ENCODE results near the gene RELN. TPM values are rescaled to one million over a fixed set of nuclear protein-coding genes. Genes with fewer than 3 reads are reported as not detected.

The RELN gene
- total and polyA plus RNA-seq, 2 donors (not counting 1 experiment from before 2014, with no cell fraction given) = 0.33 to 31.8 TPM

GRCh38 chr7:103597606-103598005 lies 391.9 kb downstream of the RELN start:
- Histone ChIP-seq H3K9me3 (ENCODE audit: control insufficient read depth, insufficient read depth, low read depth, low read length) (no peaks in the 10 kb centered on the region), H3K27ac (ENCODE audit: insufficient read depth, low read length) (no peak overlapping the region), H3K4me2 (ENCODE audit: extremely low read depth, insufficient read depth, low read length) (no peak overlapping the region), H3K4me1 (ENCODE audit: control insufficient read depth, extremely low read depth, insufficient read depth, low read length) (peaks cover 2% of the 10 kb centered on the region), H3K9ac (ENCODE audit: insufficient read depth, low read length) (no peak overlapping the region), H2AFZ (ENCODE audit: low read length) (no peak overlapping the region), H3K27me3 (ENCODE audit: control insufficient read depth, insufficient read depth, low read length) (no peaks in the 10 kb centered on the region), H3K79me2 (ENCODE audit: control insufficient read depth, insufficient read depth, low read length) (no peaks in the 10 kb centered on the region), H4K20me1 (ENCODE audit: control insufficient read depth, extremely low read depth, insufficient read depth, low read length) (no peaks in the 10 kb centered on the region), H3K4me3 (replicated peaks in 1 of 4; ENCODE audit: control extremely low read depth in 1 of 4, insufficient read depth in 1 of 4, low read depth in 3 of 4, low read length in 4 of 4) (no peak overlapping the region), H3K36me3 (ENCODE audit: control insufficient read depth, insufficient read depth, low read length) (no peaks in the 10 kb centered on the region)
- no peak for DNase-seq (ENCODE audit: low read depth in 2 of 2)
- TF ChIP-seq CTCF (conservative IDR thresholded peaks at IDR 0.05 in 1 of 2, IDR thresholded peaks at IDR 0.05 in 1 of 2; ENCODE audit: low read depth in 1 of 2, low read length in 2 of 2) (no peak), EZH2 (IDR thresholded peaks at IDR 0.05; ENCODE audit: low read length, missing control alignments) (no peak)

GRCh38 chr7:103594186-103594585 lies 395.3 kb downstream of the RELN start:
- no peak overlapping the region for H2AFZ ChIP-seq (ENCODE audit: low read length)
- no peaks in the 10 kb centered on the region for H3K36me3 ChIP-seq (ENCODE audit: control insufficient read depth, insufficient read depth, low read length)
- peaks cover 2% of the 10 kb centered on the region for H3K4me1 ChIP-seq (ENCODE audit: control insufficient read depth, extremely low read depth, insufficient read depth, low read length)
- TF ChIP-seq EZH2 (IDR thresholded peaks at IDR 0.05; ENCODE audit: low read length, missing control alignments) = no peak
- no peak for TF ChIP-seq CTCF (conservative IDR thresholded peaks at IDR 0.05 in 1 of 2, IDR thresholded peaks at IDR 0.05 in 1 of 2; ENCODE audit: low read depth in 1 of 2, low read length in 2 of 2)
- H3K9me3 ChIP-seq (ENCODE audit: control insufficient read depth, insufficient read depth, low read depth, low read length) = no peaks in the 10 kb centered on the region
- H3K4me3 ChIP-seq (replicated peaks in 1 of 4; ENCODE audit: control extremely low read depth in 1 of 4, insufficient read depth in 1 of 4, low read depth in 3 of 4, low read length in 4 of 4) = no peak overlapping the region
- peak in 1 of 2 donors; percentile 11 for DNase-seq (ENCODE audit: low read depth in 2 of 2)
- H3K27me3 ChIP-seq (ENCODE audit: control insufficient read depth, insufficient read depth, low read length) = no peaks in the 10 kb centered on the region
- peak overlapping the region; percentile 25 for H3K4me2 ChIP-seq (ENCODE audit: extremely low read depth, insufficient read depth, low read length)
- no peaks in the 10 kb centered on the region for H4K20me1 ChIP-seq (ENCODE audit: control insufficient read depth, extremely low read depth, insufficient read depth, low read length)
- no peak overlapping the region for H3K27ac ChIP-seq (ENCODE audit: insufficient read depth, low read length)
- no peaks in the 10 kb centered on the region for H3K79me2 ChIP-seq (ENCODE audit: control insufficient read depth, insufficient read depth, low read length)
- no peak overlapping the region for H3K9ac ChIP-seq (ENCODE audit: insufficient read depth, low read length)

- Histone ChIP-seq H2AFZ (ENCODE audit: low read length) (no peak overlapping the region), H3K9me3 (ENCODE audit: control insufficient read depth, insufficient read depth, low read depth, low read length) (no peaks in the 10 kb centered on the region), H4K20me1 (ENCODE audit: control insufficient read depth, extremely low read depth, insufficient read depth, low read length) (no peaks in the 10 kb centered on the region), H3K79me2 (ENCODE audit: control insufficient read depth, insufficient read depth, low read length) (no peaks in the 10 kb centered on the region), H3K4me1 (ENCODE audit: control insufficient read depth, extremely low read depth, insufficient read depth, low read length) (peaks cover 2% of the 10 kb centered on the region), H3K36me3 (ENCODE audit: control insufficient read depth, insufficient read depth, low read length) (no peaks in the 10 kb centered on the region), H3K4me3 (replicated peaks in 1 of 4; ENCODE audit: control extremely low read depth in 1 of 4, insufficient read depth in 1 of 4, low read depth in 3 of 4, low read length in 4 of 4) (no peak overlapping the region), H3K9ac (ENCODE audit: insufficient read depth, low read length) (no peak overlapping the region), H3K4me2 (ENCODE audit: extremely low read depth, insufficient read depth, low read length) (peak overlapping the region; percentile 25), H3K27ac (ENCODE audit: insufficient read depth, low read length) (no peak overlapping the region), H3K27me3 (ENCODE audit: control insufficient read depth, insufficient read depth, low read length) (no peaks in the 10 kb centered on the region)
- DNase-seq (ENCODE audit: low read depth in 2 of 2) = peak in 1 of 2 donors; percentile 11
- TF ChIP-seq EZH2 (IDR thresholded peaks at IDR 0.05; ENCODE audit: low read length, missing control alignments) = no peak
- no peak for TF ChIP-seq CTCF (conservative IDR thresholded peaks at IDR 0.05 in 1 of 2, IDR thresholded peaks at IDR 0.05 in 1 of 2; ENCODE audit: low read depth in 1 of 2, low read length in 2 of 2)
Observed at GRCh38 chr7:103593691-103594090, 395.8 kb downstream of the RELN start.

Measured in fibroblast of lung (primary cell).